HepG2 (cell line): ENCODE results near the gene SLC25A47. TPM values are rescaled to one million over a fixed set of nuclear protein-coding genes. Genes with fewer than 3 reads are reported as not detected.

Experiments used
- AKNA ChIP-seq: sonication (generic); formaldehyde crosslinking; IDR thresholded peaks from 2 replicates; pipeline ENCODE4 v1.4.0; 2020; ENCODE audit warnings: missing genetic modification reagents, borderline replicate concordance
- ARHGAP35 ChIP-seq: sonication (generic); formaldehyde crosslinking; IDR thresholded peaks from 2 replicates; pipeline ENCODE4 v1.9.0; 2022; ENCODE audit warnings: mild to moderate bottlenecking, inconsistent platforms, moderate library complexity, missing genetic modification reagents, borderline replicate concordance
- DDIT3 ChIP-seq: sonication (generic); formaldehyde crosslinking; IDR thresholded peaks from 2 replicates; pipeline ENCODE4 v1.4.0; 2020; ENCODE audit warnings: mild to moderate bottlenecking, missing genetic modification reagents
- FOXJ3 ChIP-seq: sonication (generic); formaldehyde crosslinking; IDR thresholded peaks from 2 replicates; pipeline ENCODE4 v1.4.0; 2020; ENCODE audit warnings: missing genetic modification reagents, mild to moderate bottlenecking, borderline replicate concordance
- KDM3A ChIP-seq: IDR thresholded peaks from 2 replicates; pipeline ENCODE4 v1.6.1; 2018; ENCODE audit warnings: low read depth, missing compliant biosample characterization
- MED13 ChIP-seq: sonication (generic); formaldehyde crosslinking; IDR thresholded peaks from 2 replicates; pipeline ENCODE4 v1.5.0; 2020; ENCODE audit warnings: missing genetic modification reagents
- MEIS1 ChIP-seq: sonication (generic); formaldehyde crosslinking; IDR thresholded peaks from 2 replicates; pipeline ENCODE4 v1.9.0; 2021; ENCODE audit warnings: mild to moderate bottlenecking, missing genetic modification reagents, moderate library complexity, borderline replicate concordance
- MLLT10 ChIP-seq: sonication (generic); formaldehyde crosslinking; IDR thresholded peaks from 2 replicates; pipeline ENCODE4 v1.4.0; 2020; ENCODE audit warnings: missing genetic modification reagents
- NR2C2 ChIP-seq: sonication (generic); formaldehyde crosslinking; IDR thresholded peaks from 2 replicates; pipeline ENCODE4 v1.4.0; 2020; ENCODE audit warnings: missing genetic modification reagents, mild to moderate bottlenecking, moderate library complexity, borderline replicate concordance
- RELA ChIP-seq: sonication (generic); formaldehyde crosslinking; IDR thresholded peaks from 2 replicates; pipeline ENCODE4 v1.4.0; 2020; ENCODE audit warnings: missing genetic modification reagents
- ZBTB7A ChIP-seq: sonication (generic); formaldehyde crosslinking; IDR thresholded peaks from 2 replicates; pipeline ENCODE4 v1.8.0; 2022; ENCODE audit warnings: mild to moderate bottlenecking, missing genetic modification reagents
- ZNF160 ChIP-seq: sonication (generic); formaldehyde crosslinking; IDR thresholded peaks from 2 replicates; pipeline ENCODE4 v1.8.0; 2022; ENCODE audit warnings: mild to moderate bottlenecking, inconsistent platforms, missing genetic modification reagents
- ZNF234 ChIP-seq: sonication (generic); formaldehyde crosslinking; conservative IDR thresholded peaks from 2 replicates; pipeline ENCODE4 v1.5.1; 2020; ENCODE audit warnings: mild to moderate bottlenecking, missing genetic modification reagents
- ZNF275 ChIP-seq: sonication (generic); formaldehyde crosslinking; IDR thresholded peaks from 2 replicates; pipeline ENCODE4 v1.8.0; 2022; ENCODE audit warnings: missing genetic modification reagents, mild to moderate bottlenecking, inconsistent platforms, borderline replicate concordance
- ZNF678 ChIP-seq: sonication (generic); formaldehyde crosslinking; IDR thresholded peaks from 2 replicates; pipeline ENCODE4 v1.4.0; 2020; ENCODE audit warnings: mild to moderate bottlenecking, missing genetic modification reagents
- ZNF747 ChIP-seq: sonication (generic); formaldehyde crosslinking; IDR thresholded peaks from 2 replicates; pipeline ENCODE4 v1.8.1; 2023; ENCODE audit warnings: missing genetic modification reagents, mild to moderate bottlenecking, borderline replicate concordance
- ZNF766 ChIP-seq: sonication (generic); formaldehyde crosslinking; IDR thresholded peaks from 2 replicates; pipeline ENCODE4 v1.5.0; 2020; ENCODE audit warnings: missing genetic modification reagents, borderline replicate concordance
- ZNF800 ChIP-seq: sonication (generic); formaldehyde crosslinking; IDR thresholded peaks from 2 replicates; pipeline ENCODE4 v1.4.0; 2020; ENCODE audit warnings: missing genetic modification reagents
- ZSCAN29 ChIP-seq: sonication (generic); formaldehyde crosslinking; conservative IDR thresholded peaks from 2 replicates; pipeline ENCODE4 v1.4.0; 2020; ENCODE audit warnings: mild to moderate bottlenecking, missing genetic modification reagents
- polyA plus RNA-seq, 8 experiments: library from polyadenylated mRNA; depleted of rRNA in 3 of 8; stranded (reverse) in 7 of 8; unstranded in 1 of 8; fragments of >200 nt; fragmentation: Illumina TruSeq in 4 of 8; extraction: Trizol in 4 of 8; gene quantifications; 2 replicates each; pipeline versions ENCODE4 v1.2.1 to v1.2.3, GENCODE V29; 2011 to 2016; ENCODE audit warnings: low read depth in 4 of 8, missing spikeins in 1 of 8, mixed read lengths in 1 of 8; ENCODE audit not compliant: insufficient read depth in 1 of 8
- total RNA-seq, 5 experiments: library from RNA; depleted of rRNA; stranded (reverse); fragments of >200 nt; fragmentation: Illumina TruSeq; extraction: Trizol; gene quantifications; 2 replicates each; pipeline ENCODE4 v1.2.3, GENCODE V29; 2016; ENCODE audit warnings: low read depth in 1 of 5
- TF ChIP-seq, protein P1 (sequence below): sonication (generic); formaldehyde crosslinking; IDR thresholded peaks from 2 replicates; pipeline ENCODE4 v1.4.0; 2020; ENCODE audit warnings: mild to moderate bottlenecking, low read depth, missing genetic modification reagents
- TF ChIP-seq, protein P2 (sequence below): sonication (generic); formaldehyde crosslinking; IDR thresholded peaks from 2 replicates; pipeline ENCODE4 v1.5.1; 2020; ENCODE audit warnings: missing genetic modification reagents, mild to moderate bottlenecking, borderline replicate concordance

The SLC25A47 gene
- total and polyA plus RNA-seq, 2 of the 13 experiments (the other 11 are each of a cell fraction or from before 2014, with no cell fraction given): 1.0 to 1.7 TPM

GRCh38 chr14:100325231-100325632 is 2.1 kb downstream of the SLC25A47 start (continued):
- TF ChIP-seq ZNF275 (CRISPR knock-in tag) (no peak), DDIT3 (CRISPR knock-in tag) (no peak), ZNF234 (CRISPR knock-in tag) (no peak), ZNF160 (CRISPR knock-in tag) (no peak), AKNA (CRISPR knock-in tag) (no peak), ZSCAN29 (CRISPR knock-in tag) (0 out of 2 replicates have a peak, but pooled peaks have one; percentile 30), ZNF766 (CRISPR knock-in tag) (no peak), ZNF678 (CRISPR knock-in tag) (no peak), MED13 (CRISPR knock-in tag) (no peak), NR2C2 (CRISPR knock-in tag) (0 out of 2 replicates have a peak, but pooled peaks have one; percentile 26), ZBTB7A (CRISPR knock-in tag) (peak; percentile 77; the same call in 1 of the 2 replicates), MLLT10 (CRISPR knock-in tag) (no peak), ARHGAP35 (no peak), FOXJ3 (CRISPR knock-in tag) (no peak), MEIS1 (CRISPR knock-in tag) (no peak), ZNF747 (CRISPR knock-in tag) (no peak), RELA (no peak), ZNF800 (CRISPR knock-in tag) (no peak), KDM3A (no peak)
- TF ChIP-seq, protein P1, sequence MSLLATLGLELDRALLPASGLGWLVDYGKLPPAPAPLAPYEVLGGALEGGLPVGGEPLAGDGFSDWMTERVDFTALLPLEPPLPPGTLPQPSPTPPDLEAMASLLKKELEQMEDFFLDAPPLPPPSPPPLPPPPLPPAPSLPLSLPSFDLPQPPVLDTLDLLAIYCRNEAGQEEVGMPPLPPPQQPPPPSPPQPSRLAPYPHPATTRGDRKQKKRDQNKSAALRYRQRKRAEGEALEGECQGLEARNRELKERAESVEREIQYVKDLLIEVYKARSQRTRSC (CRISPR knock-in tag): no peak
- TF ChIP-seq, protein P2, sequence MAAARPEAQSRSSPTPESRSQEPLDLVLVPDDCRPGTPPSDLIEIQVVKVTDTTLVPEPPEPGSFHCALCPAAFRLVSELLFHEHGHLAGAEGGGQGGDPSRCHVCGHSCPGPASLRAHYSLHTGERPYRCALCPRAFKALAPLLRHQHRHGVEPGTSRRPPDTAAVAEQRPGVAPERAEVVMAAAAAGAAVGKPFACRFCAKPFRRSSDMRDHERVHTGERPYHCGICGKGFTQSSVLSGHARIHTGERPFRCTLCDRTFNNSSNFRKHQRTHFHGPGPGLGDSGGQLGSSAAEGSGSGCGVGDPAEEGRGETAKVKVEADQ: no peak
